Measurements from ENCODE around the gene BZW1.

Gene BZW1

GRCh38 chr2:200787351-200788120 lies 24.2 kb upstream of the BZW1 start:
- Histone ChIP-seq H3K4me1 (ENCODE audit: insufficient read depth, low read length, poor library complexity, severe bottlenecking) (no peaks in the 10 kb centered on the region), H3K4me2 (ENCODE audit: low read depth, low read length, poor library complexity, severe bottlenecking) (no peak overlapping the region), H3K9me2 (replicated peaks; ENCODE audit: low read depth, low read length) (no peaks in the 10 kb centered on the region), H3K9me3 (ENCODE audit: insufficient read depth, low read depth, low read length) (no peaks in the 10 kb centered on the region), H3F3A (ENCODE audit: low read depth) (no peaks in the 10 kb centered on the region), H3K27me3 (ENCODE audit: insufficient read depth, low read length, poor library complexity, severe bottlenecking) (no peaks in the 10 kb centered on the region), H3K36me3 (ENCODE audit: insufficient read depth, low read length) (no peaks in the 10 kb centered on the region), H2AFZ (ENCODE audit: low read length) (no peak overlapping the region), H3K4me3 (ENCODE audit: low read length, poor library complexity, severe bottlenecking) (no peak overlapping the region), H3K79me2 (ENCODE audit: insufficient read depth, low read length) (no peaks in the 10 kb centered on the region), H3K9ac (ENCODE audit: low read depth, low read length, poor library complexity, severe bottlenecking) (no peak overlapping the region), H4K20me1 (ENCODE audit: insufficient read depth, low read length, poor library complexity, severe bottlenecking) (no peaks in the 10 kb centered on the region)
- no peak for TF ChIP-seq CTCF (conservative IDR thresholded peaks at IDR 0.05; ENCODE audit: low read length)
- no peak for TF ChIP-seq EZH2phosphoT487 (IDR thresholded peaks at IDR 0.05; ENCODE audit: borderline replicate concordance)

GRCh38 chr2:200788121-200788718 lies 23.5 kb upstream of the BZW1 start:
- H3K4me2 ChIP-seq (ENCODE audit: low read depth, low read length, poor library complexity, severe bottlenecking) = no peak overlapping the region
- no peaks in the 10 kb centered on the region for H4K20me1 ChIP-seq (ENCODE audit: insufficient read depth, low read length, poor library complexity, severe bottlenecking)
- H3K9ac ChIP-seq (ENCODE audit: low read depth, low read length, poor library complexity, severe bottlenecking) = no peak overlapping the region
- H3K27me3 ChIP-seq (ENCODE audit: insufficient read depth, low read length, poor library complexity, severe bottlenecking) = no peaks in the 10 kb centered on the region
- H2AFZ ChIP-seq (ENCODE audit: low read length) = no peak overlapping the region
- TF ChIP-seq EZH2phosphoT487 (IDR thresholded peaks at IDR 0.05; ENCODE audit: borderline replicate concordance) (no peak), CTCF (conservative IDR thresholded peaks at IDR 0.05; ENCODE audit: low read length) (no peak)
- no peaks in the 10 kb centered on the region for H3K36me3 ChIP-seq (ENCODE audit: insufficient read depth, low read length)
- no peak overlapping the region for H3K4me3 ChIP-seq (ENCODE audit: low read length, poor library complexity, severe bottlenecking)
- no peaks in the 10 kb centered on the region for H3F3A ChIP-seq (ENCODE audit: low read depth)
- H3K9me3 ChIP-seq (ENCODE audit: insufficient read depth, low read depth, low read length) = no peaks in the 10 kb centered on the region
- no peaks in the 10 kb centered on the region for H3K79me2 ChIP-seq (ENCODE audit: insufficient read depth, low read length)
- no peaks in the 10 kb centered on the region for H3K4me1 ChIP-seq (ENCODE audit: insufficient read depth, low read length, poor library complexity, severe bottlenecking)
- H3K9me2 ChIP-seq (replicated peaks; ENCODE audit: low read depth, low read length) = no peaks in the 10 kb centered on the region

- H3K4me2 ChIP-seq (ENCODE audit: low read depth, low read length, poor library complexity, severe bottlenecking) = no peak overlapping the region
Measured at GRCh38 chr2:200790185-200790584, 21.5 kb upstream of the BZW1 start.

More at GRCh38 chr2:200790185-200790584, 21.5 kb upstream of the BZW1 start:
- Histone ChIP-seq H3K27me3 (ENCODE audit: insufficient read depth, low read length, poor library complexity, severe bottlenecking) (no peaks in the 10 kb centered on the region), H3F3A (ENCODE audit: low read depth) (no peaks in the 10 kb centered on the region), H3K9me3 (ENCODE audit: insufficient read depth, low read depth, low read length) (no peaks in the 10 kb centered on the region), H3K9ac (ENCODE audit: low read depth, low read length, poor library complexity, severe bottlenecking) (no peak overlapping the region), H4K20me1 (ENCODE audit: insufficient read depth, low read length, poor library complexity, severe bottlenecking) (no peaks in the 10 kb centered on the region), H3K79me2 (ENCODE audit: insufficient read depth, low read length) (no peaks in the 10 kb centered on the region), H3K4me3 (ENCODE audit: low read length, poor library complexity, severe bottlenecking) (no peak overlapping the region), H2AFZ (ENCODE audit: low read length) (no peak overlapping the region), H3K36me3 (ENCODE audit: insufficient read depth, low read length) (no peaks in the 10 kb centered on the region), H3K4me1 (ENCODE audit: insufficient read depth, low read length, poor library complexity, severe bottlenecking) (no peaks in the 10 kb centered on the region), H3K9me2 (replicated peaks; ENCODE audit: low read depth, low read length) (no peaks in the 10 kb centered on the region)
- TF ChIP-seq CTCF (conservative IDR thresholded peaks at IDR 0.05; ENCODE audit: low read length) (no peak), EZH2phosphoT487 (IDR thresholded peaks at IDR 0.05; ENCODE audit: borderline replicate concordance) (no peak)
